Mucosa of rectum (tissue), 2 donors: ENCODE results near the gene COL23A1.

Experiments used
- H3K27ac ChIP-seq, 2 donors: one replicate each; pipeline ENCODE4 v1.7.0; 2013; ENCODE audit warnings: inconsistent platforms in 2 of 2, low read depth in 2 of 2, low read length in 2 of 2
- H3K27me3 ChIP-seq, 2 donors: one replicate each; pipeline ENCODE4 v1.7.0; 2013; ENCODE audit warnings: low read length in 2 of 2; ENCODE audit not compliant: control insufficient read depth in 2 of 2, insufficient read depth in 2 of 2
- H3K36me3 ChIP-seq, 2 donors: one replicate each; pipeline ENCODE4 v1.7.0; 2013; ENCODE audit warnings: low read length in 2 of 2; ENCODE audit not compliant: control insufficient read depth in 2 of 2, insufficient read depth in 2 of 2
- H3K4me1 ChIP-seq, 2 donors: one replicate each; pipeline ENCODE4 v1.7.0; 2013; ENCODE audit warnings: low read length in 2 of 2, mild to moderate bottlenecking in 1 of 2; ENCODE audit not compliant: control insufficient read depth in 2 of 2, insufficient read depth in 2 of 2
- H3K4me3 ChIP-seq, 2 donors: one replicate each; pipeline ENCODE4 v1.7.0; 2013; ENCODE audit warnings: low read length in 2 of 2
- H3K9ac ChIP-seq, 2 donors: one replicate each; pipeline ENCODE4 v1.7.0; 2013; ENCODE audit warnings: low read length in 2 of 2, low read depth in 1 of 2, mild to moderate bottlenecking in 1 of 2
- H3K9me3 ChIP-seq, 2 donors: one replicate each; pipeline ENCODE4 v1.7.0; 2013; ENCODE audit warnings: low read length in 2 of 2; ENCODE audit not compliant: control insufficient read depth in 2 of 2
- donor health status: healthy.
- donor health status: Normal muscosa, but diverticular disease.

The COL23A1 gene

GRCh38 chr5:178337334-178337741 lies 252.9 kb downstream of the COL23A1 start:
- Histone ChIP-seq H3K27me3 (no peaks in the 10 kb centered on the region), H3K27ac (no peak overlapping the region), H3K9me3 (no peaks in the 10 kb centered on the region)

GRCh38 chr5:178336889-178337288 lies 253.3 kb downstream of the COL23A1 start:
- H3K9ac ChIP-seq = no peak overlapping the region
- no peaks in the 10 kb centered on the region for H3K9me3 ChIP-seq
- H3K4me1 ChIP-seq = peaks cover 0 to 4% of the 10 kb centered on the region in 2 donors
- H3K36me3 ChIP-seq = no peaks in the 10 kb centered on the region
- no peak overlapping the region for H3K4me3 ChIP-seq
- no peaks in the 10 kb centered on the region for H3K27me3 ChIP-seq
- H3K27ac ChIP-seq = no peak overlapping the region

More at GRCh38 chr5:178337334-178337741, 252.9 kb downstream of the COL23A1 start:
- Histone ChIP-seq H3K36me3 (no peaks in the 10 kb centered on the region), H3K4me3 (no peak overlapping the region), H3K9ac (no peak overlapping the region), H3K4me1 (no peaks in the 10 kb centered on the region)

DNA sequence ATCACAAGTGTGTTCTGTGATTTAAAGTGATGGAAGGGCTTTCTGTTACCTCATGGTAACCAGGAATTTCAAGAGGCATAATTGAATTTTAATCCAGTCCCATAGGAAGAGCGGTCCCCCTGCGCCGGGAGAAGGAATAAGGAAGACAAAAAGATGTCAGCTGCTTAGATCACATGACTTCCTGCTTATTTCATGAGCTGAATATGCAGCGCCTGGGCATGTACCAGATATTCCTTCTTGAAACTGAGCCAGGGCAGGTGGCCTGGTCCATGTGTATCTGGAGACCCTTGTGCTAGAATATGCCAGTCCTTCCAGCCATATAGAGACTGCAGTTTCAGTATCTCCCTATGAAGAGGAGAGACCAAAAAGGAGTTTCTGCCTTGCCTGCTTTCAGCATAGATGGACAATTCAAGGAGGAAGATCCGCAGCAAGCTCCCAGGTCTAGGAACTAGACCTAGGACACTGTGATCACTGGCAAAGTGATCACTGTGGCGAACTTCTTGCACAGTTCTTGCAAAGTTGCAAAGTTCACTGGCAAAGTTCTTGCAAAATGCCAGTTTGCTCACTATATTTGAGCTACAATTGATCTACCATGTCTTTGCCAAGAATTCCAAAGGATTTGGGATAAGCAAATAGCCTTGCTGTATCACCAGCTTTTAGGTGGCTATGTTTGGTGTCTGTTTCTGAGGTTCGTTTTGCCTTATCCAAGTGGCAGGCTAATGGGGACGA lies 254.7 kb downstream of the COL23A1 start:
- no peaks in the 10 kb centered on the region for H3K9me3 ChIP-seq
- H3K4me3 ChIP-seq = no peak overlapping the region
- H3K27ac ChIP-seq = no peak overlapping the region
- no peaks in the 10 kb centered on the region for H3K27me3 ChIP-seq
- no peak overlapping the region for H3K9ac ChIP-seq
- H3K36me3 ChIP-seq = no peaks in the 10 kb centered on the region
- peaks cover 0 to 8% of the 10 kb centered on the region in 2 donors for H3K4me1 ChIP-seq

DNA sequence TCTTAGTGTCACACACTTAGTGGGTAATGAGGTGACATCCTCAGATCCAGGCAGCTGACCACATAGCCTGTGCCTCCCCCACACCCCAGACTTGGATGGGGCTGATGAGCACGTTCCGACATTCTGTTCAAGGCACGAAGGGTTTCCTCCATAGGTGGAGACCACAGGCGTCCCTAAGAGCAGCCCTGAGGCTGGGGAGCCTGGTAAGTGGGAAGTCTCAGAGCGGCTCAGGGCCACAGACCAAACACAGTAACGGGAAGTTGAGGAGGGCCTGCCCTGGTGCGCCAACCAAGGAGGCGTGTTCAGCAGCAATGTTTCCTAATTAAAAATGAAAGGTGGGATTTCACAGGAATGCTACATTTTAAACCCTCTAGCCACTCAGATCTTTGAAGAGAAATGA lies 255.3 kb downstream of the COL23A1 start:
- Histone ChIP-seq H3K9ac (no peak overlapping the region), H3K4me1 (peaks cover 0 to 8% of the 10 kb centered on the region in 2 donors), H3K27ac (no peak overlapping the region), H3K27me3 (no peaks in the 10 kb centered on the region), H3K36me3 (no peaks in the 10 kb centered on the region), H3K9me3 (no peaks in the 10 kb centered on the region), H3K4me3 (no peak overlapping the region)

- H3K4me1 ChIP-seq = peaks cover 0 to 8% of the 10 kb centered on the region in 2 donors
- no peaks in the 10 kb centered on the region for H3K27me3 ChIP-seq
- H3K9ac ChIP-seq = no peak overlapping the region
- no peaks in the 10 kb centered on the region for H3K36me3 ChIP-seq
- H3K4me3 ChIP-seq = no peak overlapping the region
- no peak overlapping the region for H3K27ac ChIP-seq
- no peaks in the 10 kb centered on the region for H3K9me3 ChIP-seq
These were observed 256.2 kb downstream of the COL23A1 start for GRCh38 chr5:178333821-178334481.

- Histone ChIP-seq H3K27ac (no peak overlapping the region), H3K9ac (no peak overlapping the region), H3K36me3 (no peaks in the 10 kb centered on the region), H3K27me3 (no peaks in the 10 kb centered on the region), H3K9me3 (no peaks in the 10 kb centered on the region), H3K4me3 (no peak overlapping the region), H3K4me1 (peaks cover 0 to 8% of the 10 kb centered on the region in 2 donors)
These were observed 258.0 kb downstream of the COL23A1 start for GRCh38 chr5:178332210-178332641.

GRCh38 chr5:178331491-178331996 lies 258.6 kb downstream of the COL23A1 start:
- Histone ChIP-seq H3K27me3 (no peaks in the 10 kb centered on the region), H3K36me3 (no peaks in the 10 kb centered on the region), H3K4me3 (no peak overlapping the region), H3K27ac (no peak overlapping the region), H3K4me1 (peaks cover 0 to 8% of the 10 kb centered on the region in 2 donors), H3K9me3 (no peaks in the 10 kb centered on the region), H3K9ac (no peak overlapping the region)

- no peak overlapping the region for H3K4me3 ChIP-seq
- H3K27ac ChIP-seq = no peak overlapping the region
- no peaks in the 10 kb centered on the region for H3K36me3 ChIP-seq
- H3K9ac ChIP-seq = no peak overlapping the region
- H3K4me1 ChIP-seq = peaks cover 0 to 8% of the 10 kb centered on the region in 2 donors
- no peaks in the 10 kb centered on the region for H3K27me3 ChIP-seq
- H3K9me3 ChIP-seq = no peaks in the 10 kb centered on the region
These were observed 259.3 kb downstream of the COL23A1 start for GRCh38 chr5:178330791-178331404.

DNA sequence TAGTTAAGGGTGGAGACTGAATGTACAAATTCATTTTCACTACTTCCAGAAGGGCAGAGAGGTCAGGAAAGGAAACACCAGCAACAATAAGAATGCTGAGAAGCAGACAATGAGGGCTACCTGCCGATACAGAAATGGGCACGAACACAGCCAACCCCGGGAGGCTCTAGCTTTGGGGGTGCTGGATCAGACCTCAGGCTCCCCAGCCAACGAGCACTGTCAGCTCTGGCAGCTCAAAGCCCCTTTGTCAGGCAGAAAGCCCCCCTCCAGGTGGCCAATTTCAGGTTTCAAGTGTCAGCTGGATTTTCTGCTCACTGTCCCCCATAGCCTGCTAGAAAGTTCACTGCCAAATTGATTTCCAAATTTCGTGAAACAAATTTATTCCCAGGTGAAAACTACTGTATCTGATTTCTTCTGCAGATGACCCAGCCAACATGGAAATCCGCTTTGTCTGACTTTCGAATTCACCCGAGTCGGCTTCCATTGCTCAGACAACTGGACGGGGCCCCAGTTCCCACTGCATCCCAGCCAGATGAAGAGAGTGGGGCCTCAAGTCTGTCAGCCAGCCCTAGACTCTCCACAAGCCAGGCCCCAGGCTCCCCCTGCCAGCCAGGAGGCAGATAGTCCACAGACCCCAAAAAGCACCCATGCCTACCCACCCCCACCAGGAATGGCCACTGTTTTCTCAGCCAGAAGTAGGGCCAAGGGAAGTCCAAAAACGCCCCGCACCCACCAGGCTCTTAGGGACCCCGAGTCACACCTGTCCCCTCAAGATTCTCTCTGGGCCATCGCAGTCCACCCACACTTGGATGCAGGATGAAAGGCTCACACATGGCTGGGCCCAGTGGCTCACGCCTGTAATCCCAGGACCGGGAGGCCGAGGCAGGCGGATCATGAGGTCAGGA lies 261.1 kb downstream of the COL23A1 start:
- no peaks in the 10 kb centered on the region for H3K27me3 ChIP-seq
- H3K9ac ChIP-seq = no peak overlapping the region
- H3K4me1 ChIP-seq = peaks cover 0 to 8% of the 10 kb centered on the region in 2 donors
- no peaks in the 10 kb centered on the region for H3K36me3 ChIP-seq
- H3K4me3 ChIP-seq = no peak overlapping the region
- H3K27ac ChIP-seq = no peak overlapping the region
- H3K9me3 ChIP-seq = no peaks in the 10 kb centered on the region
